Measurements from ENCODE around the gene MYBBP1A.

MYBBP1A gene

GRCh38 chr17:4558347-4558971 is 3.3 kb upstream of the MYBBP1A start:
- in situ Hi-C loops (cut with HindIII; ENCODE audit: low pct_unique_long_range_greater_than_20kb, low sequenced_read_pairs): no loop called here
- no peak for DNase-seq (ENCODE audit: low read depth in 1 of 2, low spot score in 1 of 2)
- TF ChIP-seq JUND (IDR thresholded peaks at IDR 0.05; ENCODE audit: low read depth): no peak

- no peak for DNase-seq (ENCODE audit: low read depth in 1 of 2, low spot score in 1 of 2)
- no peak for TF ChIP-seq JUND (IDR thresholded peaks at IDR 0.05; ENCODE audit: low read depth)
- in situ Hi-C loops (cut with HindIII; ENCODE audit: low pct_unique_long_range_greater_than_20kb, low sequenced_read_pairs): no loop called here
Observed at GRCh38 chr17:4557626-4558346, 2.6 kb upstream of the MYBBP1A start.

GRCh38 chr17:4556996-4557395 is 1.8 kb upstream of the MYBBP1A start:
- in situ Hi-C loops (cut with HindIII; ENCODE audit: low pct_unique_long_range_greater_than_20kb, low sequenced_read_pairs): no loop called here
- no peak for DNase-seq (ENCODE audit: low read depth in 1 of 2, low spot score in 1 of 2)
- no peak for TF ChIP-seq JUND (IDR thresholded peaks at IDR 0.05; ENCODE audit: low read depth)

- DNase-seq (ENCODE audit: low read depth in 1 of 2, low spot score in 1 of 2): no peak
- no peak for TF ChIP-seq JUND (IDR thresholded peaks at IDR 0.05; ENCODE audit: low read depth)
- in situ Hi-C loops (cut with HindIII; ENCODE audit: low pct_unique_long_range_greater_than_20kb, low sequenced_read_pairs): no loop called here
Observed at GRCh38 chr17:4555873-4556759, 932 bp upstream of the MYBBP1A start.

- TF ChIP-seq JUND (IDR thresholded peaks at IDR 0.05; ENCODE audit: low read depth): no peak
- in situ Hi-C loops (cut with HindIII; ENCODE audit: low pct_unique_long_range_greater_than_20kb, low sequenced_read_pairs): no loop called here
- DNase-seq (ENCODE audit: low read depth in 1 of 2, low spot score in 1 of 2): no peak
Observed at GRCh38 chr17:4554441-4554996, 665 bp downstream of the MYBBP1A start.

- in situ Hi-C loops (cut with HindIII; ENCODE audit: low pct_unique_long_range_greater_than_20kb, low sequenced_read_pairs): no loop called here
- TF ChIP-seq JUND (IDR thresholded peaks at IDR 0.05; ENCODE audit: low read depth): no peak
Observed at GRCh38 chr17:4553669-4554068, 1.5 kb downstream of the MYBBP1A start.

GRCh38 chr17:4551796-4552525 is 3.2 kb downstream of the MYBBP1A start:
- in situ Hi-C loops (cut with HindIII; ENCODE audit: low pct_unique_long_range_greater_than_20kb, low sequenced_read_pairs): no loop called here
- no peak for DNase-seq (ENCODE audit: low read depth in 1 of 2, low spot score in 1 of 2)
- TF ChIP-seq JUND (IDR thresholded peaks at IDR 0.05; ENCODE audit: low read depth): no peak

More at GRCh38 chr17:4553669-4554068, 1.5 kb downstream of the MYBBP1A start:
- DNase-seq (ENCODE audit: low read depth in 1 of 2, low spot score in 1 of 2): no peak

GRCh38 chr17:4551141-4551540 is 4.0 kb downstream of the MYBBP1A start:
- no peak for DNase-seq (ENCODE audit: low read depth in 1 of 2, low spot score in 1 of 2)
- in situ Hi-C loops (cut with HindIII; ENCODE audit: low pct_unique_long_range_greater_than_20kb, low sequenced_read_pairs): no loop called here
- TF ChIP-seq JUND (IDR thresholded peaks at IDR 0.05; ENCODE audit: low read depth): no peak

GRCh38 chr17:4550534-4551039 is 4.6 kb downstream of the MYBBP1A start:
- TF ChIP-seq JUND (IDR thresholded peaks at IDR 0.05; ENCODE audit: low read depth): no peak
- DNase-seq (ENCODE audit: low read depth in 1 of 2, low spot score in 1 of 2): no peak
- in situ Hi-C loops (cut with HindIII; ENCODE audit: low pct_unique_long_range_greater_than_20kb, low sequenced_read_pairs): no loop called here

GRCh38 chr17:4549781-4550533 is 5.2 kb downstream of the MYBBP1A start:
- TF ChIP-seq JUND (IDR thresholded peaks at IDR 0.05; ENCODE audit: low read depth): no peak
- in situ Hi-C loops (cut with HindIII; ENCODE audit: low pct_unique_long_range_greater_than_20kb, low sequenced_read_pairs): no loop called here
- no peak for DNase-seq (ENCODE audit: low read depth in 1 of 2, low spot score in 1 of 2)
